ELR (cell line): ENCODE measurements around the gene HOXC11.

Experiments
- DNase-seq: peaks from one replicate; pipeline ENCODE4 v3.0.0-alpha.2; 2015; ENCODE audit warnings: low read depth

Gene HOXC11

GRCh38 chr12:53956914-53957536, 15.9 kb upstream of the HOXC11 start:
- DNase-seq = no peak

GRCh38 chr12:53958128-53958527, 14.8 kb upstream of the HOXC11 start:
- no peak for DNase-seq

GRCh38 chr12:53959314-53959713, 13.6 kb upstream of the HOXC11 start:
- DNase-seq = no peak

GRCh38 chr12:53960187-53961024, 12.5 kb upstream of the HOXC11 start:
- no peak for DNase-seq

GRCh38 chr12:53961025-53961761, 11.7 kb upstream of the HOXC11 start:
- DNase-seq = no peak

- DNase-seq = no peak
Observed at GRCh38 chr12:53963005-53963404, 9.9 kb upstream of the HOXC11 start.

- DNase-seq = peak; percentile 49
Observed at GRCh38 chr12:53963434-53964314, 9.3 kb upstream of the HOXC11 start.

GRCh38 chr12:53964315-53964713, 8.6 kb upstream of the HOXC11 start:
- DNase-seq = peak; percentile 20

- DNase-seq = peak; percentile 75
Observed at GRCh38 chr12:53965281-53966084, 7.4 kb upstream of the HOXC11 start.

GRCh38 chr12:53966085-53966384, 6.9 kb upstream of the HOXC11 start:
- DNase-seq = no peak

- DNase-seq = peak; percentile 58
Observed at GRCh38 chr12:53966385-53967133, 6.4 kb upstream of the HOXC11 start.

- DNase-seq = peak; percentile 51
Observed at GRCh38 chr12:53967421-53967925, 5.5 kb upstream of the HOXC11 start.

- peak; percentile 58 for DNase-seq
Observed at GRCh38 chr12:53968214-53969127, 4.5 kb upstream of the HOXC11 start.

- no peak for DNase-seq
Observed at GRCh38 chr12:53969588-53970259, 3.2 kb upstream of the HOXC11 start.

GRCh38 chr12:53970451-53970850, 2.5 kb upstream of the HOXC11 start:
- DNase-seq = no peak

- no peak for DNase-seq
Observed at GRCh38 chr12:53971129-53971528, 1.8 kb upstream of the HOXC11 start.

- DNase-seq = no peak
Observed at GRCh38 chr12:53971686-53972085, 1.2 kb upstream of the HOXC11 start.

GRCh38 chr12:53972152-53972702, 699 bp upstream of the HOXC11 start:
- peak; percentile 75 for DNase-seq
